CD4-positive, alpha-beta T cell treated with Interleukin-10 for 1 hour (primary cell): Measurements from ENCODE around the gene CCT8.
"Not testable (repeated sequence)": the region's sequence is repeated elsewhere in the genome, so short reads cannot be mapped to it uniquely, and the experiment has no call there.

Experiments
- DNase-seq: peaks from one replicate; pipeline ENCODE4 v3.0.0-alpha.2; 2020

The CCT8 gene

DNA sequence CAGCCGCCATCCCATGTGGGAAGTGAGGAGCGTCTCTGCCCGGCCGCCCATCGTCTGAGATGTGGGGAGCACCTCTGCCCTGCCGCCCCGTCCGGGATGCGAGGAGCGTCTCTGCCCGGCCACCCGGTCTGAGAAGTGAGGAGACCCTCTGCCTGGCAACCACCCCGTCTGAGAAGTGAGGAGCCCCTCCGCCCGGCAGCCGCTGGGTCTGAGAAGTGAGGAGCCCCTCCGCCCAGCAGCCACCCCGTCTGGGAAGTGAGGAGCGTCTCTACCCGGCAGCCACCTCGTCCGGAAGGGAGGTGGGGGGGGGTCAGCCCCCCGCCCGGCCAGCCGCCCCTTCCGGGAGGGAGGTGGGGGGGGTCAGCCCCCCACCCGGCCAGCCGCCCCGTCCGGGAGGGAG is 62.2 kb downstream of the CCT8 start:
- not testable (repeated sequence) for DNase-seq

DNA sequence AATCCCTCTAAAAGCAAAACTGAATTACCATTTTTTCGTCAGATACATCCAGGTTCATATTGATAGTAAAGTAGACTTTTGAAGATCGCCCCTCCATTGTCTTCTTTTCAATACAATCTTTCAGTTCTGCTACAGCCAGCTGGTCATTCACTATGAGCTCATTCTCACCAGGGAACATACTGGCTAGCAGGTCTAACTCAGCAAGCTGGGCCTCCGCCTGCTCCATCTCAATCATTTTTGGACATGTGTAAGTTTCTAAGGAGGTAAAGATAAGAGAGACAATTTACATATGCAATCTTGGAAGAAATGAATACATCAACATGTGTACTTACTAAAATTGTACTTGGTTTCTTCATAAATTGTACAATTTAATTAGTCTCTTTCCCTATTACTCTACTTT is 65.1 kb downstream of the CCT8 start:
- DNase-seq = no peak

GRCh38 chr21:29007810-29008209 is 65.6 kb downstream of the CCT8 start:
- DNase-seq = no peak

- no peak for DNase-seq
Measured at GRCh38 chr21:29007135-29007534, 66.3 kb downstream of the CCT8 start.
